ENCODE measurements around the gene MRPL42. TPM values are rescaled to one million over a fixed set of nuclear protein-coding genes. Genes with fewer than 3 reads are reported as not detected.

Gene MRPL42
- total and polyA plus RNA-seq, 2 of the 4 experiments (the other 2 are of a cell fraction): 64.2 to 90.7 TPM

DNA sequence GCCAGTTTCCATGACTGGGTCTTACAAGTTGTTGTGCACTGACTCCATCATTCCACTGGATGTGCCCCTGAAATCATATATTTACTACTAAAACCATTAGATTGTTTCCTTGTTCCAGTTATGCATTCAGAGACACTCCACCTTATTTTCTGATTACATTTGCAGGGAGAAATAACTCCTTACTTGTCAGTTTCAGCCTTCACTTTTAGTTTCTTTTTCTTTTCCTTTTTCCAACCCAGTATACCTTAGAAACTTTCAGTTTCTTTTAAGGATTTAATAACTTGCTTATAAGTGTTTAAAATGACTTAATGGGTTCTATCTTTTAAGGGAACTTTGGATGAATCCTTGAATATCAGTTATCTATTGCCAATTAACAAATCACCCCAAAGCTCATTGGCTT, 39.9 kb downstream of the MRPL42 start:
- no peak overlapping the region for H2AK5ac ChIP-seq (ENCODE audit: low read depth, low read length)
- no peak overlapping the region for H3K4me3 ChIP-seq (ENCODE audit: insufficient read depth, low read depth, low read length)
- no peaks in the 10 kb centered on the region for H3K27me3 ChIP-seq (ENCODE audit: control insufficient read depth, insufficient read depth, low read length)
- POLR2A ChIA-PET (ENCODE audit: unreplicated experiment): no interaction called here
- no peak overlapping the region for H4K91ac ChIP-seq (ENCODE audit: insufficient read depth, low read depth, low read length)
- no peak overlapping the region for H3K18ac ChIP-seq (ENCODE audit: low read depth, low read length)
- H3K36me3 ChIP-seq (ENCODE audit: control insufficient read depth, insufficient read depth, low read length): no peaks in the 10 kb centered on the region; the same call in 1 of the 2 replicates
- no peak for TF ChIP-seq MXI1 (IDR thresholded peaks at IDR 0.05; ENCODE audit: borderline replicate concordance, low read depth, low read length)
- TF ChIP-seq, protein P1, sequence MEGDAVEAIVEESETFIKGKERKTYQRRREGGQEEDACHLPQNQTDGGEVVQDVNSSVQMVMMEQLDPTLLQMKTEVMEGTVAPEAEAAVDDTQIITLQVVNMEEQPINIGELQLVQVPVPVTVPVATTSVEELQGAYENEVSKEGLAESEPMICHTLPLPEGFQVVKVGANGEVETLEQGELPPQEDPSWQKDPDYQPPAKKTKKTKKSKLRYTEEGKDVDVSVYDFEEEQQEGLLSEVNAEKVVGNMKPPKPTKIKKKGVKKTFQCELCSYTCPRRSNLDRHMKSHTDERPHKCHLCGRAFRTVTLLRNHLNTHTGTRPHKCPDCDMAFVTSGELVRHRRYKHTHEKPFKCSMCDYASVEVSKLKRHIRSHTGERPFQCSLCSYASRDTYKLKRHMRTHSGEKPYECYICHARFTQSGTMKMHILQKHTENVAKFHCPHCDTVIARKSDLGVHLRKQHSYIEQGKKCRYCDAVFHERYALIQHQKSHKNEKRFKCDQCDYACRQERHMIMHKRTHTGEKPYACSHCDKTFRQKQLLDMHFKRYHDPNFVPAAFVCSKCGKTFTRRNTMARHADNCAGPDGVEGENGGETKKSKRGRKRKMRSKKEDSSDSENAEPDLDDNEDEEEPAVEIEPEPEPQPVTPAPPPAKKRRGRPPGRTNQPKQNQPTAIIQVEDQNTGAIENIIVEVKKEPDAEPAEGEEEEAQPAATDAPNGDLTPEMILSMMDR (conservative IDR thresholded peaks at IDR 0.05; ENCODE audit: low read depth, low read length): no peak
- TF ChIP-seq, protein P2, sequence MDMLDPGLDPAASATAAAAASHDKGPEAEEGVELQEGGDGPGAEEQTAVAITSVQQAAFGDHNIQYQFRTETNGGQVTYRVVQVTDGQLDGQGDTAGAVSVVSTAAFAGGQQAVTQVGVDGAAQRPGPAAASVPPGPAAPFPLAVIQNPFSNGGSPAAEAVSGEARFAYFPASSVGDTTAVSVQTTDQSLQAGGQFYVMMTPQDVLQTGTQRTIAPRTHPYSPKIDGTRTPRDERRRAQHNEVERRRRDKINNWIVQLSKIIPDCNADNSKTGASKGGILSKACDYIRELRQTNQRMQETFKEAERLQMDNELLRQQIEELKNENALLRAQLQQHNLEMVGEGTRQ (IDR thresholded peaks at IDR 0.05; ENCODE audit: low read depth, low read length): no peak
- TF ChIP-seq MAZ (IDR thresholded peaks at IDR 0.05; ENCODE audit: borderline replicate concordance, low read depth, low read length): no peak
- no peak for TF ChIP-seq RCOR1 (IDR thresholded peaks at IDR 0.05; ENCODE audit: insufficient replicate concordance, low read length)
- TF ChIP-seq BHLHE40 (IDR thresholded peaks at IDR 0.05; ENCODE audit: low read depth, low read length): no peak
- no peak for TF ChIP-seq RAD21 (IDR thresholded peaks at IDR 0.05; ENCODE audit: low read length)
- TF ChIP-seq POLR2A (IDR thresholded peaks at IDR 0.05; ENCODE audit: low read depth, low read length): no peak
- TF ChIP-seq CEBPB (IDR thresholded peaks at IDR 0.05; ENCODE audit: low read depth, low read length): no peak
- TF ChIP-seq, protein P3, sequence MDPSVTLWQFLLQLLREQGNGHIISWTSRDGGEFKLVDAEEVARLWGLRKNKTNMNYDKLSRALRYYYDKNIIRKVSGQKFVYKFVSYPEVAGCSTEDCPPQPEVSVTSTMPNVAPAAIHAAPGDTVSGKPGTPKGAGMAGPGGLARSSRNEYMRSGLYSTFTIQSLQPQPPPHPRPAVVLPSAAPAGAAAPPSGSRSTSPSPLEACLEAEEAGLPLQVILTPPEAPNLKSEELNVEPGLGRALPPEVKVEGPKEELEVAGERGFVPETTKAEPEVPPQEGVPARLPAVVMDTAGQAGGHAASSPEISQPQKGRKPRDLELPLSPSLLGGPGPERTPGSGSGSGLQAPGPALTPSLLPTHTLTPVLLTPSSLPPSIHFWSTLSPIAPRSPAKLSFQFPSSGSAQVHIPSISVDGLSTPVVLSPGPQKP (IDR thresholded peaks at IDR 0.05; ENCODE audit: borderline replicate concordance, low read depth, low read length): no peak
- TF ChIP-seq FOS (IDR thresholded peaks at IDR 0.05; ENCODE audit: low read depth, low read length): no peak
- no peak for TF ChIP-seq CHD1 (IDR thresholded peaks at IDR 0.05; ENCODE audit: low read depth, low read length)
- TF ChIP-seq RFX5 (IDR thresholded peaks at IDR 0.05; ENCODE audit: low read depth, low read length): no peak
- H3K9me1 ChIP-seq (ENCODE audit: insufficient read depth, low read length): 0 out of 2 replicates have a peak, but pooled peaks cover 3% of the 10 kb centered on the region
- intact Hi-C loops (cut with micrococcal nuclease) (loop anchor here (10.0 kb wide), 1 partner anchor 178 kb away; no protein-coding TSS in a partner anchor), dilution Hi-C loops (cut with HindIII; ENCODE audit: low sequenced_read_pairs, unreplicated experiment) (no loop called here), in situ Hi-C loops (cut with MboI; ENCODE audit: low sequenced_read_pairs) (loop anchor here (10.0 kb wide), 1 partner anchor 248 kb away; no protein-coding TSS in a partner anchor)
- DNase-seq (no peak), ATAC-seq (ENCODE audit: low read depth) (no peak)
- no peak overlapping the region for H3K56ac ChIP-seq (ENCODE audit: extremely low read depth, insufficient read depth, low read length)
- H3K9me3 ChIP-seq (ENCODE audit: control insufficient read depth, insufficient read depth, low read length): no peaks in the 10 kb centered on the region
- H2BK20ac ChIP-seq (ENCODE audit: low read depth, low read length): no peak overlapping the region
- no peak overlapping the region for H3K4me2 ChIP-seq (ENCODE audit: low read depth, low read length)
- no peaks in the 10 kb centered on the region for H4K20me1 ChIP-seq (ENCODE audit: insufficient read depth, low read length)
- H2AK9ac ChIP-seq (replicated peaks; ENCODE audit: low read depth, low read length, poor library complexity): no peak overlapping the region
- H4K5ac ChIP-seq (ENCODE audit: low read depth, low read length): no peak overlapping the region
- H3K27ac ChIP-seq (ENCODE audit: insufficient read depth, low read length): no peak overlapping the region
- H2BK15ac ChIP-seq (ENCODE audit: low read depth, low read length): no peak overlapping the region
- no peak overlapping the region for H2BK5ac ChIP-seq (ENCODE audit: low read depth, low read length, poor library complexity, severe bottlenecking)
- H3K14ac ChIP-seq (replicated peaks; ENCODE audit: low read depth, low read length): no peak overlapping the region
- CTCF ChIA-PET: no interaction called here
- no TSS peak for BruUV-seq (replicated peaks)
- no peak overlapping the region for H2AFZ ChIP-seq (replicated peaks; ENCODE audit: low read length, poor library complexity)
- no peak overlapping the region for H3K4ac ChIP-seq (ENCODE audit: low read depth, low read length)
- no peak overlapping the region for H3K9ac ChIP-seq (ENCODE audit: low read depth, low read length)
- H3K23ac ChIP-seq (ENCODE audit: low read depth, low read length): no peak overlapping the region
- H3K4me1 ChIP-seq (ENCODE audit: control insufficient read depth, insufficient read depth, low read length): 0 out of 2 replicates have a peak, but pooled peaks cover 1% of the 10 kb centered on the region
- no peak overlapping the region for H4K8ac ChIP-seq (ENCODE audit: low read depth in 2 of 2, low read length in 2 of 2)
- H3K79me1 ChIP-seq (ENCODE audit: low read depth in 1 of 2, low read length in 2 of 2): peaks cover 2 to 10% of the 10 kb centered on the region in 2 experiments; a peak in 1 of 4 replicates
- H2BK120ac ChIP-seq (ENCODE audit: low read depth, low read length): no peak overlapping the region
